GM23248 (cell line): ENCODE results near the gene ZDHHC5.

Source experiments
- EZH2 ChIP-seq: fragments of 200-600 bp; sonication (generic); IDR thresholded peaks from 2 replicates; pipeline ENCODE4 v1.6.1; 2018; ENCODE audit warnings: antibody characterized with exemption, mild to moderate bottlenecking; ENCODE audit not compliant: insufficient read depth, poor library complexity, severe bottlenecking
- EZH2phosphoT487 ChIP-seq: fragments of 200-600 bp; sonication (generic); IDR thresholded peaks from 2 replicates; pipeline ENCODE4 v1.6.1; 2018; ENCODE audit warnings: antibody characterized with exemption, moderate library complexity, mild to moderate bottlenecking, low read depth; ENCODE audit not compliant: insufficient read depth

DNA sequence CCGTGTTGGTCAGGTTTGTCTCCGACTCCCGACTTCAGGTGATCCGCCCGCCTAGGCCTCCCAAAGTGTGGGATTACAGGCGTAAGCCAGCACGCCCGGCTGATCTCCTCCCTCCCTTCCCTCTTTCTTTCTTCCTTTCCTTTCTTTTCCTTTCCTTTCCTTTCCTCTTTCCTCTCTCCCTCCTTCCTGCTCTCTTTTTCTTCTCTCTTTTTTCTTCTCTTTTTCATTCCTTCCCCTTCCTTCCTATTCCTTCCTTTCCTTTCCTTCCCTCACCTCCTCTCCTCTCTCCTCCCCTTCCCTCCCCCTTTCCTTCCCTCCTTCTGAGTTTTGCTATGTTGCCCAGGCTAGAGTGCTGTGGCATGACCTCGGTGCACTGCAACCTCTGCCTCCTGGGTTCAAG, 3.9 kb upstream of the ZDHHC5 start:
- TF ChIP-seq EZH2phosphoT487: no peak
- TF ChIP-seq EZH2: no peak
